HL-60/S4 (cell line): ENCODE measurements around the gene SIPA1L3.

ENCODE experiments used
- in situ Hi-C: fragments of 300-500 bp; cut with MboI; formaldehyde crosslinking; loops from 2 replicates; pipeline ENCODE4 v1.14.3; 2022; ENCODE audit warnings: low sequenced_read_pairs

The SIPA1L3 gene

GRCh38 chr19:37973666-37974065, 66.7 kb downstream of the SIPA1L3 start:
- in situ Hi-C loops = no loop called here

GRCh38 chr19:37975071-37975470, 68.1 kb downstream of the SIPA1L3 start:
- in situ Hi-C loops = no loop called here

- in situ Hi-C loops = no loop called here
Measured at GRCh38 chr19:37975596-37976515, 68.8 kb downstream of the SIPA1L3 start.

GRCh38 chr19:37977391-37977790, 70.4 kb downstream of the SIPA1L3 start:
- in situ Hi-C loops = no loop called here

GRCh38 chr19:37977992-37978391, 71.0 kb downstream of the SIPA1L3 start:
- in situ Hi-C loops = no loop called here

- in situ Hi-C loops = no loop called here
Measured at GRCh38 chr19:37979547-37980082, 72.6 kb downstream of the SIPA1L3 start.

GRCh38 chr19:37980419-37981170, 73.6 kb downstream of the SIPA1L3 start:
- in situ Hi-C loops = no loop called here

- in situ Hi-C loops = no loop called here
Measured at GRCh38 chr19:37981785-37982475, 74.9 kb downstream of the SIPA1L3 start.

- in situ Hi-C loops = no loop called here
Measured at GRCh38 chr19:37982655-37983054, 75.6 kb downstream of the SIPA1L3 start.

GRCh38 chr19:37983153-37983552, 76.1 kb downstream of the SIPA1L3 start:
- in situ Hi-C loops = no loop called here

- in situ Hi-C loops = no loop called here
Measured at GRCh38 chr19:37983916-37984315, 76.9 kb downstream of the SIPA1L3 start.

GRCh38 chr19:37986048-37986750, 79.2 kb downstream of the SIPA1L3 start:
- in situ Hi-C loops = no loop called here

- in situ Hi-C loops = no loop called here
Measured at GRCh38 chr19:37987356-37988332, 80.6 kb downstream of the SIPA1L3 start.

- in situ Hi-C loops = no loop called here
Measured at GRCh38 chr19:37988758-37989635, 82.0 kb downstream of the SIPA1L3 start.

- in situ Hi-C loops = no loop called here
Measured at GRCh38 chr19:37989855-37990254, 82.8 kb downstream of the SIPA1L3 start.

GRCh38 chr19:37990362-37990761, 83.4 kb downstream of the SIPA1L3 start:
- in situ Hi-C loops = no loop called here

- in situ Hi-C loops = no loop called here
Measured at GRCh38 chr19:37991176-37991835, 84.3 kb downstream of the SIPA1L3 start.

- in situ Hi-C loops = no loop called here
Measured at GRCh38 chr19:37991841-37992248, 84.8 kb downstream of the SIPA1L3 start.
